K562 treated with DMSO at 1 percent for 48 hours (cell line): ENCODE results near the gene NSDHL. TPM values are rescaled to one million over a fixed set of nuclear protein-coding genes. Genes with fewer than 3 reads are reported as not detected.

Source experiments
- total RNA-seq: library from RNA; unstranded; fragments of 300-600 nt; gene quantifications from 2 replicates; pipeline ENCODE4 v1.2.3, GENCODE V29; 2022; ENCODE audit warnings: low replicate concordance; ENCODE audit errors: extremely low read depth

The NSDHL gene
- not detected in 2 replicates for total RNA-seq

GRCh38 chrX:152830312-152831305, at the start of gene NSDHL, which contains the start of gene CETN2:
Gene NSDHL (plus strand): TSS chrX:152831063. CDS start chrX:152846325, 15,262 bp downstream.
Gene CETN2 (minus strand): TSS chrX:152830757. CDS start chrX:152830710, 47 bp downstream.

GRCh38 chrX:152897222-152898131, 66.6 kb downstream of the NSDHL start, which contains the start of gene ZNF185:
Gene ZNF185 (plus strand): TSS chrX:152898067. CDS start chrX:152914490, 16,423 bp downstream.

Other genes with a start within 250 kb of the NSDHL start
- not detected in 2 replicates for gene GABRQ, start 193.2 kb upstream of the NSDHL start, total RNA-seq
- not detected in 2 replicates for gene MAGEA3, start 132.3 kb upstream of the NSDHL start, total RNA-seq
- not detected in 2 replicates for gene CSAG2, start 121.8 kb upstream of the NSDHL start, total RNA-seq
- gene MAGEA2B, start 116.4 kb upstream of the NSDHL start, total RNA-seq = not detected in 2 replicates
- gene CSAG1, start 97.3 kb upstream of the NSDHL start, total RNA-seq = not detected in 2 replicates
- not detected in 2 replicates for gene MAGEA12, start 97.3 kb upstream of the NSDHL start, total RNA-seq
- gene MAGEA2, start 77.2 kb upstream of the NSDHL start, total RNA-seq = not detected in 2 replicates
- not detected in 2 replicates for gene CSAG3, start 71.8 kb upstream of the NSDHL start, total RNA-seq
- not detected in 2 replicates for gene MAGEA6, start 61.4 kb upstream of the NSDHL start, total RNA-seq
- gene CETN2, start 306 bp upstream of the NSDHL start, total RNA-seq = not detected in 2 replicates
- gene ZNF185, start 67.0 kb downstream of the NSDHL start, total RNA-seq = not detected in 2 replicates
- not detected in 2 replicates for gene PNMA5, start 163.1 kb downstream of the NSDHL start, total RNA-seq
- gene PNMA3, start 225.4 kb downstream of the NSDHL start, total RNA-seq = not detected in 2 replicates
- not detected in 2 replicates for gene PNMA6A, start 241.4 kb downstream of the NSDHL start, total RNA-seq